GM06990 (cell line): Measurements from ENCODE around the gene IDH3A.

Experiments
- DNase-seq: peaks from one replicate; pipeline ENCODE4 v3.0.0-alpha.2; 2011; ENCODE audit not compliant: insufficient read length; ENCODE audit errors: extremely low read depth
- H3K27me3 ChIP-seq: replicated peaks from 2 replicates; pipeline ENCODE4 v1.6.0; 2011; ENCODE audit warnings: low read length; ENCODE audit not compliant: control insufficient read depth, insufficient read depth
- H3K36me3 ChIP-seq: 2 replicates; pipeline ENCODE4 v1.5.1; 2011; ENCODE audit warnings: low read length; ENCODE audit not compliant: control insufficient read depth, insufficient read depth
- H3K4me3 ChIP-seq: replicated peaks from 2 replicates; pipeline ENCODE4 v1.5.1; 2011; ENCODE audit warnings: low read depth, mild to moderate bottlenecking, control low read depth, low read length
- CTCF ChIP-seq: IDR thresholded peaks from 2 replicates; pipeline ENCODE4 v1.5.1; 2011; ENCODE audit warnings: low read length, control low read depth, mild to moderate bottlenecking, inconsistent platforms; ENCODE audit not compliant: insufficient read depth, poor library complexity, severe bottlenecking

Gene IDH3A

GRCh38 chr15:78208887-78209645 lies 59.9 kb downstream of the IDH3A start:
- Histone ChIP-seq H3K36me3 (no peaks in the 10 kb centered on the region), H3K4me3 (no peak overlapping the region), H3K27me3 (no peaks in the 10 kb centered on the region)
- no peak for DNase-seq
- no peak for TF ChIP-seq CTCF

- no peak for DNase-seq
Measured at GRCh38 chr15:78209646-78210348, 60.6 kb downstream of the IDH3A start.

GRCh38 chr15:78210349-78210717 lies 61.2 kb downstream of the IDH3A start:
- TF ChIP-seq CTCF: no peak
- no peaks in the 10 kb centered on the region for H3K36me3 ChIP-seq
- H3K4me3 ChIP-seq: no peak overlapping the region
- no peak for DNase-seq
- H3K27me3 ChIP-seq: no peaks in the 10 kb centered on the region

More at GRCh38 chr15:78209646-78210348, 60.6 kb downstream of the IDH3A start:
- TF ChIP-seq CTCF: no peak
- Histone ChIP-seq H3K4me3 (no peak overlapping the region), H3K36me3 (no peaks in the 10 kb centered on the region), H3K27me3 (no peaks in the 10 kb centered on the region)

- Histone ChIP-seq H3K4me3 (no peak overlapping the region), H3K36me3 (no peaks in the 10 kb centered on the region), H3K27me3 (no peaks in the 10 kb centered on the region)
- DNase-seq: no peak
- TF ChIP-seq CTCF: no peak
Measured at GRCh38 chr15:78211189-78211921, 62.2 kb downstream of the IDH3A start.

GRCh38 chr15:78212008-78212407 lies 62.8 kb downstream of the IDH3A start:
- H3K4me3 ChIP-seq: no peak overlapping the region
- TF ChIP-seq CTCF: no peak
- DNase-seq: no peak
- H3K36me3 ChIP-seq: no peaks in the 10 kb centered on the region
- H3K27me3 ChIP-seq: no peaks in the 10 kb centered on the region
